ENCODE results near the gene TANGO6.

GRCh38 chr16:68940816-68941215 is 97.5 kb downstream of the TANGO6 start:
- TF ChIP-seq EZH2 (IDR thresholded peaks at IDR 0.05; ENCODE audit: borderline replicate concordance, low read length): no peak
- TF ChIP-seq, protein P1, sequence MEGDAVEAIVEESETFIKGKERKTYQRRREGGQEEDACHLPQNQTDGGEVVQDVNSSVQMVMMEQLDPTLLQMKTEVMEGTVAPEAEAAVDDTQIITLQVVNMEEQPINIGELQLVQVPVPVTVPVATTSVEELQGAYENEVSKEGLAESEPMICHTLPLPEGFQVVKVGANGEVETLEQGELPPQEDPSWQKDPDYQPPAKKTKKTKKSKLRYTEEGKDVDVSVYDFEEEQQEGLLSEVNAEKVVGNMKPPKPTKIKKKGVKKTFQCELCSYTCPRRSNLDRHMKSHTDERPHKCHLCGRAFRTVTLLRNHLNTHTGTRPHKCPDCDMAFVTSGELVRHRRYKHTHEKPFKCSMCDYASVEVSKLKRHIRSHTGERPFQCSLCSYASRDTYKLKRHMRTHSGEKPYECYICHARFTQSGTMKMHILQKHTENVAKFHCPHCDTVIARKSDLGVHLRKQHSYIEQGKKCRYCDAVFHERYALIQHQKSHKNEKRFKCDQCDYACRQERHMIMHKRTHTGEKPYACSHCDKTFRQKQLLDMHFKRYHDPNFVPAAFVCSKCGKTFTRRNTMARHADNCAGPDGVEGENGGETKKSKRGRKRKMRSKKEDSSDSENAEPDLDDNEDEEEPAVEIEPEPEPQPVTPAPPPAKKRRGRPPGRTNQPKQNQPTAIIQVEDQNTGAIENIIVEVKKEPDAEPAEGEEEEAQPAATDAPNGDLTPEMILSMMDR (conservative IDR thresholded peaks at IDR 0.05 in 1 of 2, IDR thresholded peaks at IDR 0.05 in 1 of 2; ENCODE audit: extremely low read depth in 1 of 2, insufficient read depth in 1 of 2, low read depth in 1 of 2, low read length in 2 of 2): no peak
